Fibroblast of lung (primary cell): ENCODE data around the gene MINPP1. TPM values are rescaled to one million over a fixed set of nuclear protein-coding genes. Genes with fewer than 3 reads are reported as not detected.

Source experiments
- DNase-seq, 2 donors: peaks; one replicate each; pipeline versions ENCODE4 v3.0.0 to v3.0.0-alpha.2; 2010; ENCODE audit warnings: low read depth in 2 of 2
- H2AFZ ChIP-seq: 2 replicates; pipeline ENCODE4 v1.5.1; 2012; ENCODE audit warnings: low read length, control low read depth, inconsistent platforms
- H3K27ac ChIP-seq: 2 replicates; pipeline ENCODE4 v1.5.1; 2011; ENCODE audit warnings: low read length, control low read depth; ENCODE audit not compliant: insufficient read depth
- H3K27me3 ChIP-seq: 2 replicates; pipeline ENCODE4 v1.5.1; 2011; ENCODE audit warnings: mild to moderate bottlenecking, low read length; ENCODE audit not compliant: control insufficient read depth, insufficient read depth
- H3K36me3 ChIP-seq: 2 replicates; pipeline ENCODE4 v1.5.1; 2011; ENCODE audit warnings: low read length; ENCODE audit not compliant: control insufficient read depth, insufficient read depth
- H3K4me1 ChIP-seq: 2 replicates; pipeline ENCODE4 v1.5.1; 2011; ENCODE audit warnings: low read length; ENCODE audit not compliant: control insufficient read depth, insufficient read depth; ENCODE audit errors: extremely low read depth
- H3K4me2 ChIP-seq: 2 replicates; pipeline ENCODE4 v1.5.1; 2011; ENCODE audit warnings: low read length, control low read depth; ENCODE audit not compliant: insufficient read depth; ENCODE audit errors: extremely low read depth
- H3K4me3 ChIP-seq, 4 experiments: fragments of 200-600 bp in 1 of 4; sonication (generic) in 1 of 4; replicated peaks in 1 of 4; 2 replicates each; pipeline ENCODE4 v1.5.1; 2011 to 2016; ENCODE audit warnings: low read length in 4 of 4, low read depth in 3 of 4, mild to moderate bottlenecking in 3 of 4, control low read depth in 2 of 4, inconsistent platforms in 1 of 4, mixed read lengths in 1 of 4; ENCODE audit not compliant: insufficient read depth in 1 of 4; ENCODE audit errors: control extremely low read depth in 1 of 4
- H3K79me2 ChIP-seq: 2 replicates; pipeline ENCODE4 v1.5.1; 2012; ENCODE audit warnings: mild to moderate bottlenecking, low read length, inconsistent platforms; ENCODE audit not compliant: control insufficient read depth, insufficient read depth
- H3K9ac ChIP-seq: 2 replicates; pipeline ENCODE4 v1.5.1; 2011; ENCODE audit warnings: mild to moderate bottlenecking, low read length, control low read depth; ENCODE audit not compliant: insufficient read depth
- H3K9me3 ChIP-seq: 2 replicates; pipeline ENCODE4 v1.5.1; 2012; ENCODE audit warnings: low read depth, low read length; ENCODE audit not compliant: control insufficient read depth, insufficient read depth
- H4K20me1 ChIP-seq: 2 replicates; pipeline ENCODE4 v1.5.1; 2011; ENCODE audit warnings: low read length; ENCODE audit not compliant: control insufficient read depth, insufficient read depth; ENCODE audit errors: extremely low read depth
- CTCF ChIP-seq, 2 donors: IDR thresholded peaks in 1 of 2; conservative IDR thresholded peaks in 1 of 2; 1 replicate in 1 of 2; 2 replicates in 1 of 2; pipeline ENCODE4 v1.5.1; 2011 to 2012; ENCODE audit warnings: low read length in 2 of 2, control low read depth in 1 of 2, inconsistent platforms in 1 of 2, low read depth in 1 of 2, mild to moderate bottlenecking in 1 of 2
- EZH2 ChIP-seq: IDR thresholded peaks from 2 replicates; pipeline ENCODE4 v1.5.1; 2012; ENCODE audit warnings: low read length, control low read depth, mild to moderate bottlenecking; ENCODE audit errors: missing control alignments
- polyA plus RNA-seq, 2 donors: library from polyadenylated mRNA; depleted of rRNA in 1 of 2; stranded (reverse) in 1 of 2; unstranded in 1 of 2; fragments of >200 nt; gene quantifications; 2 replicates each; pipeline ENCODE4 v1.2.1, GENCODE V29; 2011 to 2012; ENCODE audit warnings: missing spikeins in 1 of 2
- total RNA-seq: library from RNA; depleted of rRNA; stranded (reverse); fragments of >200 nt; gene quantifications from 2 replicates; pipeline ENCODE4 v1.2.1, GENCODE V29; 2014

Gene MINPP1
- total and polyA plus RNA-seq, 2 donors (not counting 1 experiment from before 2014, with no cell fraction given) = 18.5 to 24.4 TPM

- Histone ChIP-seq H2AFZ (peak overlapping the region; percentile 7), H3K4me2 (peak overlapping the region; percentile 64), H4K20me1 (no peaks in the 10 kb centered on the region), H3K4me3 (no peak overlapping the region), H3K4me1 (peaks cover 6% of the 10 kb centered on the region), H3K36me3 (no peaks in the 10 kb centered on the region), H3K27me3 (no peaks in the 10 kb centered on the region), H3K27ac (no peak overlapping the region), H3K9ac (no peak overlapping the region), H3K79me2 (no peaks in the 10 kb centered on the region), H3K9me3 (no peaks in the 10 kb centered on the region)
- no peak for TF ChIP-seq CTCF (conservative IDR thresholded peaks at IDR 0.05 in 1 of 2, IDR thresholded peaks at IDR 0.05 in 1 of 2; ENCODE audit: low read depth in 1 of 2, low read length in 2 of 2)
- TF ChIP-seq EZH2 = no peak
- DNase-seq = peak; percentile 4 to 24
Observed at GRCh38 chr10:87579563-87579962, 74.9 kb downstream of the MINPP1 start.

- Histone ChIP-seq H3K9me3 (no peaks in the 10 kb centered on the region), H3K79me2 (no peaks in the 10 kb centered on the region), H3K27ac (no peak overlapping the region), H3K4me1 (peaks cover 6% of the 10 kb centered on the region), H3K9ac (no peak overlapping the region), H4K20me1 (no peaks in the 10 kb centered on the region), H2AFZ (no peak overlapping the region), H3K27me3 (no peaks in the 10 kb centered on the region), H3K4me3 (no peak overlapping the region), H3K4me2 (no peak overlapping the region), H3K36me3 (no peaks in the 10 kb centered on the region)
- no peak for DNase-seq
- no peak for TF ChIP-seq EZH2
- TF ChIP-seq CTCF (conservative IDR thresholded peaks at IDR 0.05 in 1 of 2, IDR thresholded peaks at IDR 0.05 in 1 of 2; ENCODE audit: low read depth in 1 of 2, low read length in 2 of 2) = no peak
Observed at GRCh38 chr10:87580016-87580415, 75.3 kb downstream of the MINPP1 start.

- DNase-seq = peak in 1 of 2 donors; percentile 78
- no peaks in the 10 kb centered on the region for H3K9me3 ChIP-seq
- no peaks in the 10 kb centered on the region for H3K79me2 ChIP-seq
- H3K4me2 ChIP-seq = no peak overlapping the region
- H3K9ac ChIP-seq = no peak overlapping the region
- TF ChIP-seq EZH2 = no peak
- no peak for TF ChIP-seq CTCF (conservative IDR thresholded peaks at IDR 0.05 in 1 of 2, IDR thresholded peaks at IDR 0.05 in 1 of 2; ENCODE audit: low read depth in 1 of 2, low read length in 2 of 2)
- no peak overlapping the region for H3K27ac ChIP-seq
- no peak overlapping the region for H3K4me3 ChIP-seq
- no peaks in the 10 kb centered on the region for H3K27me3 ChIP-seq
- no peaks in the 10 kb centered on the region for H4K20me1 ChIP-seq
- no peaks in the 10 kb centered on the region for H3K36me3 ChIP-seq
- no peak overlapping the region for H2AFZ ChIP-seq
- peaks cover 8% of the 10 kb centered on the region for H3K4me1 ChIP-seq
Observed at GRCh38 chr10:87585565-87586514, 81.1 kb downstream of the MINPP1 start.
